HEK293 (cell line): ENCODE results near the gene TNS1.

ENCODE experiments used
- MEIS1 ChIP-seq: sonication (generic); formaldehyde crosslinking; IDR thresholded peaks from 2 replicates; pipeline ENCODE4 v1.8.1; 2022; ENCODE audit warnings: missing genetic modification reagents, mild to moderate bottlenecking, borderline replicate concordance
- RBAK ChIP-seq: fragments of 450-650 bp; formaldehyde crosslinking; IDR thresholded peaks from 2 replicates; pipeline ENCODE4 v1.5.1; 2016; ENCODE audit warnings: missing biosample characterization, missing genetic modification characterization
- ZBTB20 ChIP-seq: fragments of 450-650 bp; formaldehyde crosslinking; IDR thresholded peaks from 2 replicates; pipeline ENCODE4 v1.5.1; 2016; ENCODE audit warnings: missing biosample characterization, missing genetic modification characterization
- ZBTB21 ChIP-seq: fragments of 450-650 bp; formaldehyde crosslinking; IDR thresholded peaks from 2 replicates; pipeline ENCODE4 v1.5.1; 2017; ENCODE audit warnings: missing biosample characterization, missing genetic modification characterization
- ZBTB7A ChIP-seq: fragments of 450-650 bp; formaldehyde crosslinking; IDR thresholded peaks from 2 replicates; pipeline ENCODE4 v1.5.1; 2016; ENCODE audit warnings: low read depth, missing biosample characterization, missing genetic modification characterization
- ZNF114 ChIP-seq: fragments of 450-650 bp; formaldehyde crosslinking; IDR thresholded peaks from 2 replicates; pipeline ENCODE4 v1.5.0; 2017; ENCODE audit warnings: missing biosample characterization, missing genetic modification characterization
- ZNF155 ChIP-seq: fragments of 450-650 bp; formaldehyde crosslinking; IDR thresholded peaks from 2 replicates; pipeline ENCODE4 v1.5.1; 2016; ENCODE audit warnings: missing biosample characterization, missing genetic modification characterization
- ZNF274 ChIP-seq, 2 experiments: fragments of 200-500 bp in 1 of 2; fragments of 450-650 bp in 1 of 2; sonication (Bioruptor generic) in 1 of 2; formaldehyde crosslinking in 1 of 2; IDR thresholded peaks; 2 replicates each; pipeline versions ENCODE4 v1.5.1 to v1.6.1; 2014 to 2016; ENCODE audit warnings: borderline replicate concordance in 1 of 2, inconsistent platforms in 1 of 2, low read length in 1 of 2, missing biosample characterization in 1 of 2, missing genetic modification characterization in 1 of 2
- ZNF324 ChIP-seq: fragments of 450-650 bp; formaldehyde crosslinking; IDR thresholded peaks from 2 replicates; pipeline ENCODE4 v1.5.1; 2016; ENCODE audit warnings: missing biosample characterization, missing genetic modification characterization
- TF ChIP-seq, protein P1 (sequence below): fragments of 450-650 bp; formaldehyde crosslinking; IDR thresholded peaks from 2 replicates; pipeline ENCODE4 v1.5.1; 2016; ENCODE audit warnings: missing biosample characterization, missing genetic modification characterization
- TF ChIP-seq, protein P2 (sequence below): fragments of 450-650 bp; formaldehyde crosslinking; IDR thresholded peaks from 2 replicates; pipeline ENCODE4 v1.5.1; 2016; ENCODE audit warnings: missing biosample characterization, missing genetic modification characterization, low read depth
- TF ChIP-seq, protein P3 (sequence below): fragments of 450-650 bp; formaldehyde crosslinking; IDR thresholded peaks from 2 replicates; pipeline ENCODE4 v1.5.1; 2017; ENCODE audit warnings: missing biosample characterization, missing genetic modification characterization
- TF ChIP-seq, protein P4 (sequence below): fragments of 450-650 bp; formaldehyde crosslinking; IDR thresholded peaks from 2 replicates; pipeline ENCODE4 v1.5.1; 2016; ENCODE audit warnings: missing biosample characterization, missing genetic modification characterization

DNA sequence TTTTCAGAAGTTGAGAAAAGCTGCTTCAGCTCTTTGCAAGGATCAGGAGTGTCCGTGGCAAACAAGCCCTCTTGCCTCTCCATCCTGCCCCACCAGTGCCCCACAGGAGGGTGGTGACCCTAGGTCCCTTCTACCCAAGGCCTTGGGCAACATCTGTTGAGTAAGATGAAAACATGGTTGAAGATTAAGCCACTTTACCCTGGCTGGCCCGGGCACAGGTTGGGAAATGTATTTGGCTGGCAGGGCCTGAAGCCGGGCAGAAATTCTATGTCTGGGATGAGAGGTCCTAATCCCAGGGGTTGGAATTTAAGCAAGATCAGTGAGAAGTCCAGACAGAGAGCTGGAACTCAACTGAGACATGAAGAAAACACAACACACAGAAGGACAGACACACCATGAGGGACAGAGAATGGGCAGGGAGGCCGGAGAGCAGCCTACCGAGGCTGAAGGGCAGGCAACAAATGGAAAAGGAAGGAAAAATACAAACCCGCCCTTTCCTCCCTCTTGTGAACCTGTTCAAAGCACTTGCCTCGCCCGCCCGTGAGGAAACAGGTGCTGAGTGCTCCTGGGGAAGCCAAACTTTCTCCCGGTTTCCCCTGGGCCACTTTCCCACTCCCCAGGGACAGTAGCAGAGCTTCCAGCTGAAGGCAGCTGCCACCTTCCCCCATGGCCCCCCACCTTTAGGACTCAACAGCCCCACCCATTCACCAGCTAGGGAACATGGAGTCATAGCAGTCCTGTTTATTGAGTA is 86.1 kb downstream of the TNS1 start:
- TF ChIP-seq ZBTB21 (tag by site-specific recombination) (no peak), ZBTB20 (tag by site-specific recombination) (no peak), ZNF274 (IDR thresholded peaks at IDR 0.05; ENCODE audit: low read length) (no peak), ZNF274 (tag by site-specific recombination; IDR thresholded peaks at IDR 0.05; ENCODE audit: borderline replicate concordance) (no peak), ZBTB7A (no peak), ZNF155 (tag by site-specific recombination) (no peak), ZNF324 (tag by site-specific recombination) (no peak), RBAK (tag by site-specific recombination) (no peak), MEIS1 (CRISPR knock-in tag) (no peak), ZNF114 (tag by site-specific recombination) (no peak)
- TF ChIP-seq, protein P1, sequence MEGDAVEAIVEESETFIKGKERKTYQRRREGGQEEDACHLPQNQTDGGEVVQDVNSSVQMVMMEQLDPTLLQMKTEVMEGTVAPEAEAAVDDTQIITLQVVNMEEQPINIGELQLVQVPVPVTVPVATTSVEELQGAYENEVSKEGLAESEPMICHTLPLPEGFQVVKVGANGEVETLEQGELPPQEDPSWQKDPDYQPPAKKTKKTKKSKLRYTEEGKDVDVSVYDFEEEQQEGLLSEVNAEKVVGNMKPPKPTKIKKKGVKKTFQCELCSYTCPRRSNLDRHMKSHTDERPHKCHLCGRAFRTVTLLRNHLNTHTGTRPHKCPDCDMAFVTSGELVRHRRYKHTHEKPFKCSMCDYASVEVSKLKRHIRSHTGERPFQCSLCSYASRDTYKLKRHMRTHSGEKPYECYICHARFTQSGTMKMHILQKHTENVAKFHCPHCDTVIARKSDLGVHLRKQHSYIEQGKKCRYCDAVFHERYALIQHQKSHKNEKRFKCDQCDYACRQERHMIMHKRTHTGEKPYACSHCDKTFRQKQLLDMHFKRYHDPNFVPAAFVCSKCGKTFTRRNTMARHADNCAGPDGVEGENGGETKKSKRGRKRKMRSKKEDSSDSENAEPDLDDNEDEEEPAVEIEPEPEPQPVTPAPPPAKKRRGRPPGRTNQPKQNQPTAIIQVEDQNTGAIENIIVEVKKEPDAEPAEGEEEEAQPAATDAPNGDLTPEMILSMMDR (tag by site-specific recombination) = no peak
- TF ChIP-seq, protein P2, sequence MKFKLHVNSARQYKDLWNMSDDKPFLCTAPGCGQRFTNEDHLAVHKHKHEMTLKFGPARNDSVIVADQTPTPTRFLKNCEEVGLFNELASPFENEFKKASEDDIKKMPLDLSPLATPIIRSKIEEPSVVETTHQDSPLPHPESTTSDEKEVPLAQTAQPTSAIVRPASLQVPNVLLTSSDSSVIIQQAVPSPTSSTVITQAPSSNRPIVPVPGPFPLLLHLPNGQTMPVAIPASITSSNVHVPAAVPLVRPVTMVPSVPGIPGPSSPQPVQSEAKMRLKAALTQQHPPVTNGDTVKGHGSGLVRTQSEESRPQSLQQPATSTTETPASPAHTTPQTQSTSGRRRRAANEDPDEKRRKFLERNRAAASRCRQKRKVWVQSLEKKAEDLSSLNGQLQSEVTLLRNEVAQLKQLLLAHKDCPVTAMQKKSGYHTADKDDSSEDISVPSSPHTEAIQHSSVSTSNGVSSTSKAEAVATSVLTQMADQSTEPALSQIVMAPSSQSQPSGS (tag by site-specific recombination) = no peak
- TF ChIP-seq, protein P3, sequence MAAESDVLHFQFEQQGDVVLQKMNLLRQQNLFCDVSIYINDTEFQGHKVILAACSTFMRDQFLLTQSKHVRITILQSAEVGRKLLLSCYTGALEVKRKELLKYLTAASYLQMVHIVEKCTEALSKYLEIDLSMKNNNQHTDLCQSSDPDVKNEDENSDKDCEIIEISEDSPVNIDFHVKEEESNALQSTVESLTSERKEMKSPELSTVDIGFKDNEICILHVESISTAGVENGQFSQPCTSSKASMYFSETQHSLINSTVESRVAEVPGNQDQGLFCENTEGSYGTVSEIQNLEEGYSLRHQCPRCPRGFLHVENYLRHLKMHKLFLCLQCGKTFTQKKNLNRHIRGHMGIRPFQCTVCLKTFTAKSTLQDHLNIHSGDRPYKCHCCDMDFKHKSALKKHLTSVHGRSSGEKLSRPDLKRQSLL = no peak
- TF ChIP-seq, protein P4, sequence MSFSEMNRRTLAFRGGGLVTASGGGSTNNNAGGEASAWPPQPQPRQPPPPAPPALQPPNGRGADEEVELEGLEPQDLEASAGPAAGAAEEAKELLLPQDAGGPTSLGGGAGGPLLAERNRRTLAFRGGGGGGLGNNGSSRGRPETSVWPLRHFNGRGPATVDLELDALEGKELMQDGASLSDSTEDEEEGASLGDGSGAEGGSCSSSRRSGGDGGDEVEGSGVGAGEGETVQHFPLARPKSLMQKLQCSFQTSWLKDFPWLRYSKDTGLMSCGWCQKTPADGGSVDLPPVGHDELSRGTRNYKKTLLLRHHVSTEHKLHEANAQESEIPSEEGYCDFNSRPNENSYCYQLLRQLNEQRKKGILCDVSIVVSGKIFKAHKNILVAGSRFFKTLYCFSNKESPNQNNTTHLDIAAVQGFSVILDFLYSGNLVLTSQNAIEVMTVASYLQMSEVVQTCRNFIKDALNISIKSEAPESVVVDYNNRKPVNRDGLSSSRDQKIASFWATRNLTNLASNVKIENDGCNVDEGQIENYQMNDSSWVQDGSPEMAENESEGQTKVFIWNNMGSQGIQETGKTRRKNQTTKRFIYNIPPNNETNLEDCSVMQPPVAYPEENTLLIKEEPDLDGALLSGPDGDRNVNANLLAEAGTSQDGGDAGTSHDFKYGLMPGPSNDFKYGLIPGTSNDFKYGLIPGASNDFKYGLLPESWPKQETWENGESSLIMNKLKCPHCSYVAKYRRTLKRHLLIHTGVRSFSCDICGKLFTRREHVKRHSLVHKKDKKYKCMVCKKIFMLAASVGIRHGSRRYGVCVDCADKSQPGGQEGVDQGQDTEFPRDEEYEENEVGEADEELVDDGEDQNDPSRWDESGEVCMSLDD (tag by site-specific recombination) = no peak
